Smooth muscle cell (in vitro differentiated cells): ENCODE measurements around the gene P2RY12. TPM values are rescaled to one million over a fixed set of nuclear protein-coding genes. Genes with fewer than 3 reads are reported as not detected.
"Not testable (repeated sequence)": the region's sequence is repeated elsewhere in the genome, so short reads cannot be mapped to it uniquely, and the experiment has no call there.

Source experiments
- DNase-seq: peaks from one replicate; lab custom pipeline; 2025; ENCODE audit not compliant: unreplicated experiment; lab: John Stamatoyannopoulos, UW
- H2AFZ ChIP-seq: fragments of 200-600 bp; sonication (generic); 2 replicates; pipeline ENCODE4 v1.6.0; 2016; ENCODE audit warnings: antibody characterized with exemption, low read depth, mild to moderate bottlenecking
- H3F3A ChIP-seq: fragments of 200-600 bp; sonication (generic); 2 replicates; pipeline ENCODE4 v1.6.0; 2017; ENCODE audit warnings: antibody characterized with exemption, low read depth
- H3K27ac ChIP-seq: fragments of 200-600 bp; sonication (generic); 2 replicates; pipeline ENCODE4 v1.5.1; 2016; ENCODE audit warnings: low read depth, mild to moderate bottlenecking
- H3K27me3 ChIP-seq: fragments of 200-600 bp; sonication (generic); 2 replicates; pipeline ENCODE4 v1.6.1; 2016; ENCODE audit warnings: low read depth, mild to moderate bottlenecking
- H3K36me3 ChIP-seq: fragments of 200-600 bp; sonication (generic); 2 replicates; pipeline ENCODE4 v1.5.1; 2016; ENCODE audit warnings: low read depth
- H3K4me1 ChIP-seq: fragments of 200-600 bp; sonication (generic); 2 replicates; pipeline ENCODE4 v1.5.1; 2016; ENCODE audit warnings: low read depth
- H3K4me2 ChIP-seq: fragments of 200-600 bp; sonication (generic); 2 replicates; pipeline ENCODE4 v1.6.0; 2016; ENCODE audit warnings: mild to moderate bottlenecking
- H3K4me3 ChIP-seq: fragments of 200-600 bp; sonication (generic); 2 replicates; pipeline ENCODE4 v1.5.1; 2016; ENCODE audit warnings: mild to moderate bottlenecking
- H3K79me2 ChIP-seq: fragments of 200-600 bp; sonication (generic); 2 replicates; pipeline ENCODE4 v1.6.0; 2016; ENCODE audit warnings: low read depth, mild to moderate bottlenecking
- H3K9ac ChIP-seq: fragments of 200-600 bp; sonication (generic); 2 replicates; pipeline ENCODE4 v1.6.0; 2016; ENCODE audit warnings: low read depth
- H3K9me3 ChIP-seq: fragments of 200-600 bp; sonication (generic); replicated peaks from 2 replicates; pipeline ENCODE4 v1.5.1; 2016; ENCODE audit warnings: low read depth
- H4K20me1 ChIP-seq: fragments of 200-600 bp; sonication (generic); 2 replicates; pipeline ENCODE4 v1.6.0; 2016; ENCODE audit warnings: low read depth
- CTCF ChIP-seq: fragments of 200-600 bp; sonication (generic); IDR thresholded peaks from 2 replicates; pipeline ENCODE4 v1.5.1; 2017; ENCODE audit warnings: borderline replicate concordance, mild to moderate bottlenecking, antibody characterized with exemption; ENCODE audit not compliant: insufficient read depth, poor library complexity, severe bottlenecking
- WGBS: methylation state at CpG from one replicate; pipeline ENCODE4 v1.1.7; 2016; ENCODE audit warnings: low lambda C conversion rate; 5-methylcytosine and 5-hydroxymethylcytosine counted together
- polyA plus RNA-seq: library from polyadenylated mRNA; unstranded; fragments of >200 nt; fragmentation: Nextera tagmentation; extraction: Ambion mirVana; gene quantifications from 2 replicates; pipeline ENCODE4 v1.2.1, GENCODE V29; 2016
- total RNA-seq: library from RNA; depleted of rRNA; stranded (reverse); fragments of >200 nt; gene quantifications from 2 replicates; pipeline ENCODE4 v1.2.3, GENCODE V29; 2014

The P2RY12 gene
- total and polyA plus RNA-seq, 2 experiments from 2014 or later: not detected

GRCh38 chr3:151395806-151396205 lies 11.3 kb upstream of the P2RY12 start:
- Histone ChIP-seq H3K4me3 (no peak overlapping the region), H3K36me3 (no peaks in the 10 kb centered on the region), H3K9ac (no peak overlapping the region), H3K79me2 (no peaks in the 10 kb centered on the region), H3K27ac (no peak overlapping the region), H4K20me1 (no peaks in the 10 kb centered on the region), H3K4me1 (no peaks in the 10 kb centered on the region), H3K9me3 (no peaks in the 10 kb centered on the region), H3F3A (no peaks in the 10 kb centered on the region), H2AFZ (no peak overlapping the region), H3K27me3 (no peaks in the 10 kb centered on the region), H3K4me2 (no peak overlapping the region)
- no peak for TF ChIP-seq CTCF
- WGBS: 84% methylated on average over 3 of the region's 3 CpGs
- no peak for DNase-seq

GRCh38 chr3:151394611-151395010 lies 10.1 kb upstream of the P2RY12 start:
- Histone ChIP-seq H2AFZ (no peak overlapping the region), H3K4me1 (no peaks in the 10 kb centered on the region), H3K27me3 (no peaks in the 10 kb centered on the region), H3K36me3 (no peaks in the 10 kb centered on the region), H3K4me3 (no peak overlapping the region), H3K9me3 (no peaks in the 10 kb centered on the region), H3F3A (no peaks in the 10 kb centered on the region), H3K79me2 (no peaks in the 10 kb centered on the region), H3K27ac (peak overlapping the region; percentile 35), H3K4me2 (no peak overlapping the region), H4K20me1 (no peaks in the 10 kb centered on the region), H3K9ac (no peak overlapping the region)
- DNase-seq: no peak
- 78% methylated on average over 8 of the region's 8 CpGs for WGBS
- TF ChIP-seq CTCF: no peak

- Histone ChIP-seq H3K27me3 (no peaks in the 10 kb centered on the region), H3K79me2 (no peaks in the 10 kb centered on the region), H3K9me3 (no peaks in the 10 kb centered on the region), H3K36me3 (no peaks in the 10 kb centered on the region), H3K4me2 (no peak overlapping the region), H2AFZ (no peak overlapping the region), H3K4me1 (no peaks in the 10 kb centered on the region), H3K4me3 (no peak overlapping the region), H3K27ac (no peak overlapping the region), H3K9ac (no peak overlapping the region), H3F3A (no peaks in the 10 kb centered on the region), H4K20me1 (no peaks in the 10 kb centered on the region)
- WGBS: 44% methylated on average over 4 of the region's 4 CpGs
- no peak for DNase-seq
- no peak for TF ChIP-seq CTCF
Observed at GRCh38 chr3:151393941-151394340, 9.4 kb upstream of the P2RY12 start.

- no peak for DNase-seq
Observed at GRCh38 chr3:151393146-151393830, 8.7 kb upstream of the P2RY12 start.

GRCh38 chr3:151392191-151392590 lies 7.6 kb upstream of the P2RY12 start:
- H3K27ac ChIP-seq, H3K4me2 ChIP-seq, H3K9ac ChIP-seq, DNase-seq, H3K36me3 ChIP-seq, H2AFZ ChIP-seq, H3F3A ChIP-seq, H3K79me2 ChIP-seq, H3K9me3 ChIP-seq, H3K27me3 ChIP-seq, H3K4me3 ChIP-seq, H4K20me1 ChIP-seq, H3K4me1 ChIP-seq: not testable (repeated sequence)
- WGBS: 96% methylated on average over 3 of the region's 3 CpGs

More at GRCh38 chr3:151393146-151393830, 8.7 kb upstream of the P2RY12 start:
- no peaks in the 10 kb centered on the region for H3K79me2 ChIP-seq
- H3K9ac ChIP-seq: no peak overlapping the region
- no peak overlapping the region for H3K4me3 ChIP-seq
- no peaks in the 10 kb centered on the region for H4K20me1 ChIP-seq
- no peaks in the 10 kb centered on the region for H3K9me3 ChIP-seq
- no peaks in the 10 kb centered on the region for H3F3A ChIP-seq
- H2AFZ ChIP-seq: peak overlapping the region; percentile 23
- 53% methylated on average over 3 of the region's 3 CpGs for WGBS
- H3K4me2 ChIP-seq: peak overlapping the region; percentile 27
- H3K4me1 ChIP-seq: no peaks in the 10 kb centered on the region
- H3K27me3 ChIP-seq: no peaks in the 10 kb centered on the region
- H3K27ac ChIP-seq: no peak overlapping the region
- TF ChIP-seq CTCF: no peak
- no peaks in the 10 kb centered on the region for H3K36me3 ChIP-seq
